ENCODE data around the gene SH2D2A.
A peak's percentile ranks its signal among the peaks of the same experiment; 100 is the strongest.

Gene SH2D2A

DNA sequence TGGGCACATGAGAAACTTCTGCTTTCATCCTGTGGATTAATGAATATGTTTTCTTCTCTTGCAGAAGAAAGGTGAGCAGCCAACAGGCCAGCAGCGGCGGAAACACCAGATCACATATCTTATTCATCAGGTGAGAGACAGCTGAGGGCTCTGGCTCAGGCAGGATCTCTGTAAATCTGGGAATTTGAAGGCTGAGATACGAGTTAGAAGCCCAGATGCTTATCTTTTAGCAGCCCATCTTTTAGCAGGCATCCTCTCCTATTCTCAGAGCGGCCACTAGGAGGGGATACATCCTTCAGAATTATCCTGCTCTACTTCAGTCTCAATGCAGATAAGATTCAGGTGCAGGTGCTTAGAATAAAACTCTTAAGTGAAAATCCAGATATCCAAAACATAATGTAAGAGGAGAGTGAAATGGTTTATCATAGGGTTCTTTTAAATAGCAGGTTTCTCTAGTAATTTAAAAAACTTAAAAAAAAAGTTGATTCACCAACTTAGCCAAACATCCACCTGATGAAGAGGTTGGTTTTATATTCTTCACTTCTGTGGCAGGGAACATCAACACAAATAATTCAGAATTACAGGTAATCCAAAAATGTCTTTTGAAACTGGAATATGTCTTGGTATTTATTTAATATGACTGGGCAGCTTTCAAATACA is 19.3 kb downstream of the SH2D2A start:
- Histone ChIP-seq H3K27ac (replicated peaks) (no peak overlapping the region), H3K4me3 (replicated peaks; ENCODE audit: insufficient read depth, low read length) (no peak overlapping the region), H3K27me3 (ENCODE audit: insufficient read depth, poor library complexity, severe bottlenecking) (no peaks in the 10 kb centered on the region)
- TF ChIP-seq, protein P1, sequence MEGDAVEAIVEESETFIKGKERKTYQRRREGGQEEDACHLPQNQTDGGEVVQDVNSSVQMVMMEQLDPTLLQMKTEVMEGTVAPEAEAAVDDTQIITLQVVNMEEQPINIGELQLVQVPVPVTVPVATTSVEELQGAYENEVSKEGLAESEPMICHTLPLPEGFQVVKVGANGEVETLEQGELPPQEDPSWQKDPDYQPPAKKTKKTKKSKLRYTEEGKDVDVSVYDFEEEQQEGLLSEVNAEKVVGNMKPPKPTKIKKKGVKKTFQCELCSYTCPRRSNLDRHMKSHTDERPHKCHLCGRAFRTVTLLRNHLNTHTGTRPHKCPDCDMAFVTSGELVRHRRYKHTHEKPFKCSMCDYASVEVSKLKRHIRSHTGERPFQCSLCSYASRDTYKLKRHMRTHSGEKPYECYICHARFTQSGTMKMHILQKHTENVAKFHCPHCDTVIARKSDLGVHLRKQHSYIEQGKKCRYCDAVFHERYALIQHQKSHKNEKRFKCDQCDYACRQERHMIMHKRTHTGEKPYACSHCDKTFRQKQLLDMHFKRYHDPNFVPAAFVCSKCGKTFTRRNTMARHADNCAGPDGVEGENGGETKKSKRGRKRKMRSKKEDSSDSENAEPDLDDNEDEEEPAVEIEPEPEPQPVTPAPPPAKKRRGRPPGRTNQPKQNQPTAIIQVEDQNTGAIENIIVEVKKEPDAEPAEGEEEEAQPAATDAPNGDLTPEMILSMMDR (IDR thresholded peaks at IDR 0.05; ENCODE audit: insufficient read depth, low read length): peak; percentile 82
- no peak for TF ChIP-seq GABPA (IDR thresholded peaks at IDR 0.05; ENCODE audit: low read depth)
- peak in 1 of 2 experiments; percentile 56 for DNase-seq (ENCODE audit: low read depth in 1 of 2, low spot score in 1 of 2)

DNA sequence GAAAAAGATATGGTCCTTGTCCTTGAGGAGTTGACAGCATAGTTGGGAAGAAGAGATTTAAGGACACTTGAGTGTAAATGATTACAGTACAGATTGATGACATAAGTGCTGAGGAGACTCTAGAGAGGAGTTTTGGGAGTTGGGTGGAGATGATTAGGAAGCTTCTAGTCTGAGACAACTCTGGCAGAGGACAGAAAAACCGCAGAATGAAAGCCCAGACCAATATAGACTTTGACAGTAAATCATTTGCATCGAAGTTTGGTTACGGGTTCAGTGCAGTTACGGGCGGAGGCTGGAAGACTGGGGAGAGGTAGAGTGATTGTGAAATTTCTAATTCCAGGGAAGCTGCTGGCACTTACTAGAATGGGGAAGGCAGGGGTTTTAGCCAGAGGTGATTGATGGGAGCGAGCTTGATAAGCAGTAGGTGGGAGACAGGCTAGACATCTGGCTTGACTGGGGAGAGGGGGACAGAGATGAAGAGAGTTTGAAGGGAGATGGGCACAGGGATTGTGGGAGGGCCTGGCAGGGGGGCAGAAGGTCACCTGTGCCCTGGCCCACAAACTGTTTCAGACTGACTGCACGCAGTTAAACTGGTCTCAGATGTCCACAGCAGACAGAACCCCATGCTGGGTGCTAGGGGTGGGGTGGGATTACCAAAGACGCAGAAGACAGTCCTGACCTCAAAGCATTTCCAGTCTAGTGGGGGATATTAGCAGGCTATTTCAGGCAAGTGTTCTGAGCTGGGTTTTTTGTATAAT is 20.1 kb downstream of the SH2D2A start:
- DNase-seq (ENCODE audit: low read depth in 1 of 2, low spot score in 1 of 2): no peak
- TF ChIP-seq POLR2AphosphoS5 (IDR thresholded peaks at IDR 0.05; ENCODE audit: low read depth): no peak
- TF ChIP-seq, protein P2, sequence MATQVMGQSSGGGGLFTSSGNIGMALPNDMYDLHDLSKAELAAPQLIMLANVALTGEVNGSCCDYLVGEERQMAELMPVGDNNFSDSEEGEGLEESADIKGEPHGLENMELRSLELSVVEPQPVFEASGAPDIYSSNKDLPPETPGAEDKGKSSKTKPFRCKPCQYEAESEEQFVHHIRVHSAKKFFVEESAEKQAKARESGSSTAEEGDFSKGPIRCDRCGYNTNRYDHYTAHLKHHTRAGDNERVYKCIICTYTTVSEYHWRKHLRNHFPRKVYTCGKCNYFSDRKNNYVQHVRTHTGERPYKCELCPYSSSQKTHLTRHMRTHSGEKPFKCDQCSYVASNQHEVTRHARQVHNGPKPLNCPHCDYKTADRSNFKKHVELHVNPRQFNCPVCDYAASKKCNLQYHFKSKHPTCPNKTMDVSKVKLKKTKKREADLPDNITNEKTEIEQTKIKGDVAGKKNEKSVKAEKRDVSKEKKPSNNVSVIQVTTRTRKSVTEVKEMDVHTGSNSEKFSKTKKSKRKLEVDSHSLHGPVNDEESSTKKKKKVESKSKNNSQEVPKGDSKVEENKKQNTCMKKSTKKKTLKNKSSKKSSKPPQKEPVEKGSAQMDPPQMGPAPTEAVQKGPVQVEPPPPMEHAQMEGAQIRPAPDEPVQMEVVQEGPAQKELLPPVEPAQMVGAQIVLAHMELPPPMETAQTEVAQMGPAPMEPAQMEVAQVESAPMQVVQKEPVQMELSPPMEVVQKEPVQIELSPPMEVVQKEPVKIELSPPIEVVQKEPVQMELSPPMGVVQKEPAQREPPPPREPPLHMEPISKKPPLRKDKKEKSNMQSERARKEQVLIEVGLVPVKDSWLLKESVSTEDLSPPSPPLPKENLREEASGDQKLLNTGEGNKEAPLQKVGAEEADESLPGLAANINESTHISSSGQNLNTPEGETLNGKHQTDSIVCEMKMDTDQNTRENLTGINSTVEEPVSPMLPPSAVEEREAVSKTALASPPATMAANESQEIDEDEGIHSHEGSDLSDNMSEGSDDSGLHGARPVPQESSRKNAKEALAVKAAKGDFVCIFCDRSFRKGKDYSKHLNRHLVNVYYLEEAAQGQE (IDR thresholded peaks at IDR 0.05; ENCODE audit: insufficient replicate concordance, low read depth): no peak
- H3K27me3 ChIP-seq (ENCODE audit: insufficient read depth, poor library complexity, severe bottlenecking): no peaks in the 10 kb centered on the region
- no peak overlapping the region for H3K27ac ChIP-seq (replicated peaks)
- no peak overlapping the region for H3K4me3 ChIP-seq (replicated peaks; ENCODE audit: insufficient read depth, low read length)

DNA sequence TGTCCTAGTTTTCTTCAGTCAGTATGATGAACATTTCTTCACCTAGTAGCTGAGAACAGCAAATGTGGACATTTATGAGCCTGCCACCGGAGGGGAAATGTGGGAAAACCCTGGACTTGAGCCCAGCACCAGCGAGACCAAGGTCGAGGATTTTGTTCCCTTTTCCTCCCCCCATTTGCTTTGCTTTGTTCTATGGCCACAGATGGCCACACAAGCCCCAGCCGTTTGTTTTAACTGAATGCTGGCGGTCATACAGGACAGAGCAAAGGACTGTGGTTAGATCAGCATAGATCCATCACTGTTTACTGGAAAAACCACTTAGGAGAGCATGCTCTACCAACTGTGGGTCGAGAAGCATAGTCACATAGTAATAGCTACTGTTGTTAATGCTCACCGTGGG is 20.9 kb downstream of the SH2D2A start:
- Histone ChIP-seq H3K4me3 (replicated peaks; ENCODE audit: insufficient read depth, low read length) (no peak overlapping the region), H3K27me3 (ENCODE audit: insufficient read depth, poor library complexity, severe bottlenecking) (no peaks in the 10 kb centered on the region), H3K27ac (replicated peaks) (no peak overlapping the region)
- TF ChIP-seq, protein P2 (IDR thresholded peaks at IDR 0.05; ENCODE audit: insufficient replicate concordance, low read depth): no peak
- TF ChIP-seq POLR2AphosphoS5 (IDR thresholded peaks at IDR 0.05; ENCODE audit: low read depth) (no peak), GABPA (IDR thresholded peaks at IDR 0.05; ENCODE audit: low read depth) (no peak), SPI1 (IDR thresholded peaks at IDR 0.05; ENCODE audit: borderline replicate concordance, low read depth) (no peak)
- TF ChIP-seq, protein P1 (IDR thresholded peaks at IDR 0.05; ENCODE audit: insufficient read depth, low read length): no peak
- DNase-seq (ENCODE audit: low read depth in 1 of 2, low spot score in 1 of 2): no peak

DNA sequence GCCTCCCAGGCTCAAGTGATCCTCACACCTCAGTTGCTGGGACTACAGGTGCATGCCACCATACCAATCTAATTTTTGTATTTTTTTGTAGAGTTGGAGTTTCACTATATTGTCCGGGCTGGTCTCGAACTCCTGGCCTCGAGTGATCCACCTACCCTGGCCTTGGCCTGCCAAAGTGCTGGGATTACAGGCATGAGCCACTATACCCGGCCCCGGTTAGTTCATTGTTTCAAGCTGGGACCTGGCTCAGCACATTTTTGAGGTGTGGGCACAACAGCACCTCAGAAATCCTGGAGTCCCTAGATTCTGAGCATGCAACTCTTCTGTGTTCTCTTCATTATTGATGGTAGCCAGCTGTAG is 21.3 kb downstream of the SH2D2A start:
- TF ChIP-seq POLR2AphosphoS5 (IDR thresholded peaks at IDR 0.05; ENCODE audit: low read depth): no peak
- TF ChIP-seq, protein P1 (IDR thresholded peaks at IDR 0.05; ENCODE audit: insufficient read depth, low read length): no peak
- no peak for TF ChIP-seq GABPA (IDR thresholded peaks at IDR 0.05; ENCODE audit: low read depth)
- TF ChIP-seq, protein P2 (IDR thresholded peaks at IDR 0.05; ENCODE audit: insufficient replicate concordance, low read depth): no peak
- no peak for TF ChIP-seq SPI1 (IDR thresholded peaks at IDR 0.05; ENCODE audit: borderline replicate concordance, low read depth)
- no peak overlapping the region for H3K27ac ChIP-seq (replicated peaks)

More for the DNA sequence above, 21.3 kb downstream of the SH2D2A start:
- Histone ChIP-seq H3K4me3 (replicated peaks; ENCODE audit: insufficient read depth, low read length) (no peak overlapping the region), H3K27me3 (ENCODE audit: insufficient read depth, poor library complexity, severe bottlenecking) (no peaks in the 10 kb centered on the region)
- no peak for DNase-seq (ENCODE audit: low read depth in 1 of 2, low spot score in 1 of 2)
